ENCODE measurements around the gene AKAP8L. TPM values are rescaled to one million over a fixed set of nuclear protein-coding genes. Genes with fewer than 3 reads are reported as not detected.

AKAP8L gene
- total RNA-seq, 4 donors from 2014 or later: 33.9 to 90.2 (median 63.4) TPM

DNA sequence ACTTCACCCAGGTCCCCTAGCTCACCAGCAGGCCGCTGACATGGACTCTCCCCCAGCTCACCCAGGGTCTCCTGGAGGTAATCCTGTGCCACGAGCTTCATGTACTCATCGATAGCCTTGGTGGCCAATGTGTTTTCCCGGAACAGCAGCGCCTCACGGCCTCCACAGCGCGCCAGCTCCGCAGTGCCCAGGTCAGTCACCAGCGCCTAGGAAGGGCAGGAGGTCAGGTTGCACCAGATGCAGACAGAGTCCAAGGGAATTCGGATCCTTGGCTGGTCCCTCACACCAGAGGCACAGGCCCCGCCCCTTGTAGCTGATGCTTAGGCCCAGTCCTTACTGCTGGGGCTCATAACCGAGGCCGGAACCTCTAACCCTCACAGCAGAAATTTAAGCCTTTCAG is 37.7 kb upstream of the AKAP8L start:
- peaks cover 20 to 42% (median 24%) of the 10 kb centered on the region in 3 donors for H3K4me1 ChIP-seq
- H3K36me3 ChIP-seq: no peaks in the 10 kb centered on the region
- peak overlapping the region in 1 of 4 donors; percentile 56 for H3K4me3 ChIP-seq
- no peaks in the 10 kb centered on the region for H3K9me3 ChIP-seq
- peaks cover 0 to 63% (median 3%) of the 10 kb centered on the region in 4 donors for H3K27me3 ChIP-seq
- WGBS, 2 donors: 30% methylated on average over 4 of the region's 14 CpGs; no CpG with 5 or more reads in 1 of the 2 donors
- DNase-seq: no peak
- TF ChIP-seq CTCF (IDR thresholded peaks at IDR 0.05): no peak
- intact Hi-C loops (cut with DNase I): loop anchor here (10.0 kb wide), 1 partner anchor 98 kb away; no protein-coding TSS in a partner anchor
- no peak overlapping the region for H3K27ac ChIP-seq

- intact Hi-C loops (cut with DNase I): loop anchor here (10.0 kb wide), 1 partner anchor 99 kb away; no protein-coding TSS in a partner anchor
- Histone ChIP-seq H3K27me3 (peaks cover 0 to 63% (median 3%) of the 10 kb centered on the region in 4 donors), H3K27ac (no peak overlapping the region), H3K4me3 (no peak overlapping the region), H3K9me3 (no peaks in the 10 kb centered on the region), H3K4me1 (peaks cover 20 to 42% (median 24%) of the 10 kb centered on the region in 3 donors), H3K36me3 (no peaks in the 10 kb centered on the region)
- WGBS, 2 donors: 78 to 100% methylated on average over 2 to 5 of the region's 9 CpGs
- DNase-seq: no peak
- TF ChIP-seq POLR2A (IDR thresholded peaks at IDR 0.05) (no peak), CTCF (IDR thresholded peaks at IDR 0.05) (no peak)
These were observed 37.2 kb upstream of the AKAP8L start for GRCh38 chr19:15455996-15456395.

- no peaks in the 10 kb centered on the region for H3K9me3 ChIP-seq
- intact Hi-C loops (cut with DNase I): loop anchor here (10.0 kb wide), 1 partner anchor 101 kb away; no protein-coding TSS in a partner anchor
- no peak overlapping the region for H3K4me3 ChIP-seq
- H3K36me3 ChIP-seq: no peaks in the 10 kb centered on the region
- DNase-seq: no peak
- no peak overlapping the region for H3K27ac ChIP-seq
- 50 to 88% methylated on average over 6 to 9 of the region's 17 CpGs for WGBS, 2 donors
- TF ChIP-seq CTCF (IDR thresholded peaks at IDR 0.05): no peak
- no peak for TF ChIP-seq POLR2A (IDR thresholded peaks at IDR 0.05)
- H3K27me3 ChIP-seq: peaks cover 0 to 63% (median 3%) of the 10 kb centered on the region in 4 donors
- peaks cover 21 to 45% (median 29%) of the 10 kb centered on the region in 3 donors for H3K4me1 ChIP-seq
These were observed 35.4 kb upstream of the AKAP8L start for GRCh38 chr19:15453906-15454860.

DNA sequence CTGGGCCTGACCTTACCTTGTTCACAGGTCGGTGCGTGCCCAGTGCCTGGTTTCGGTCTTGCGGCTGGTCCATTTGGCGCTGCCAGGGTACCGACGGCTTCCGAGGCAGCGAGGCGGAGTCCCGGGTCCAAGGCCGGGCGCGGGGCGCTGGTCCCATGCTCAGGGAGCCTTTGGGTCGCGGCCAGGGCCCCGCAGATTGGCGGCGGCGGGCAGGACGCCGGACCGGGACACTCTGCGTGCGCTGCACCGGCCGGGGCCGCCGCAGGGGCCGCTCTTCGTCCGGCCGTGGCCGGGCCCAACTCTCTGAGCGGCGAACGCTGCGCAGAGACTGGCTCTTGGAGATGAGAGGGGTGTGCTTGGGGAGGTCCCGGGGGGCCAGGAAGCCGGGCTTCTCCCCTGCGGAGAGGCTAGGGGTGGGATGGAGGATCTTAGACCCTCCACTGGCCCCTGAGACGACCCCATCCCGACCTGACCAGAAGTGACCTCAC is 34.3 kb upstream of the AKAP8L start:
- no peak for TF ChIP-seq POLR2A (IDR thresholded peaks at IDR 0.05)
- peak in 3 of 6 experiments; percentile 18 to 38 (median 19) for TF ChIP-seq CTCF (IDR thresholded peaks at IDR 0.05)
- intact Hi-C loops (cut with DNase I): loop anchor here (10.0 kb wide), 1 partner anchor 102 kb away; no protein-coding TSS in a partner anchor
- Histone ChIP-seq H3K9me3 (no peaks in the 10 kb centered on the region), H3K27me3 (peaks cover 0 to 52% (median 3%) of the 10 kb centered on the region in 4 donors), H3K36me3 (no peaks in the 10 kb centered on the region), H3K4me3 (peak overlapping the region; percentile 8 to 69 (median 47)), H3K27ac (peak overlapping the region; percentile 2 to 77 (median 56)), H3K4me1 (peaks cover 24 to 52% (median 34%) of the 10 kb centered on the region in 3 donors)
- no peak for DNase-seq
- WGBS, 2 donors: 35 to 45% methylated on average over 3 of the region's 44 CpGs

Measured in esophagus squamous epithelium (tissue), 5 donors.